Measurements from ENCODE around the gene PADI4.

Gene PADI4

DNA sequence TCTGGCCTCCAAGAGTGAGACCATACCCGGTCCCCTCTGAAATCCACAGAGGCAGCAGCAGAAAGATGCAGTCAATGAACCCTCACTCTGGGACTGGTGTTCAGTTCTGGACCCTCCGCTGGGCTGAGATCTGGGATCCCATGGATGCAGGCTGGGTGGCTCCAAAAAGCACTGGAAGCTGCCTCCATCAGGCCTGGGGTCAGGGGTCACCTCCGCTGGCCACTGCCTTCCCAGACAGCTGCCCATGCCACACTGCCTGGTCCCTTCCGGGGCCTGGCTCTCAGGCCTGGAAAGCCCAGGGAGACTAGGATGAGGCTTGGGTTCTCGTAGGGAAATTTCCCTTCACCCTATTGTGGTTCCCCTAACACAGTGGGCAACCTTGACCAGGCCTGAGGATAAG, 21.4 kb upstream of the PADI4 start:
- no peak for DNase-seq (ENCODE audit: low read depth)

DNA sequence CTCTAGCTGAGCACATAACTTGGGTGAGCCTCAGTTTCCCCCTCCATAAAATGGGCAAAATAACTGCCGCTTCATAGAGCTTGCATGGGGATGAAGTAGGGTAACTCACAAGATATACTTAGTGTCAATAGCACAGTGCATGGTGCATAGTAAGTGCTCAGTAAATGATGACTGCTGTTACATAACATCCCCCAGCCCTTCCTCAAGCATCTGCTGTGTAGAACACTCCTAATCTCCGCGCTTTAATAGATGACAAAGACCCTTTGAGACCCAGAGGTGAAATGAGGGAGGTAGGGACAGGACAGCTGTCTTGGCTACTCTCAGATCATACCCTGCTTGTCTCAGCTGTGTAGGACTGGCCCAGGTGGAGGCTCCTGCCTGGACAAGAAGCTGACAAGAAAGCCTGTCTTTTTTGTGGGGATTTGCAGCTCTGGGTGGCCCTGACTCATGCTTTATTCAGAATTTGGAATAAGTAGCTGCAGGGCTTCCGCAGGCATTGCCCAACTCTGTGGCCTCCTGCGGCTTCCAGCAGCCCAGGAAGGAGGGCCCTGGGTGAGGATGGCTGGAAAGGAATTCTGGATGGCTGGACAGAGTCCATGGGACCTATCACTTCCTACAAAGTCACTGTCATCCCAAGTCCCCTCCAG, 20.7 kb upstream of the PADI4 start:
- no peak for DNase-seq (ENCODE audit: low read depth)

DNA sequence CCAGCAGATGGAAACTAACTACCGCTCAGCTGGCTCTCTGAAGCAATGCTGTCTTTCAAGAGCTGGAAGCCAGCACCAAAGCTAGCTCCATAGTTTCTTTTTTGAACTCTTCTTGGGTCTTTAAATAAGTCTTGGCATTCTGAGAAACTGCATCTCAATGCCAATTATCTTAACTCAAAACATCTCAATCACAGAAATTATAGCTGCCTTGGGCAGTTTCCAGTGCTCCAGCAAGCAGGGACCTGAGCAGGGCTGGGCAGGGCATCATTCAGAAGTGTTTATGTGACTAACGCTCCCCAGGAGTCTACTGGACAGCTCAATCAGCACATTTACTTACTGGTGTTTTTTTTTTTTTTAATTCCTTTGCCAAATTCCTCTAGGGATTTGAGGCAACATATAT, 18.3 kb upstream of the PADI4 start:
- DNase-seq (ENCODE audit: low read depth) = no peak

DNA sequence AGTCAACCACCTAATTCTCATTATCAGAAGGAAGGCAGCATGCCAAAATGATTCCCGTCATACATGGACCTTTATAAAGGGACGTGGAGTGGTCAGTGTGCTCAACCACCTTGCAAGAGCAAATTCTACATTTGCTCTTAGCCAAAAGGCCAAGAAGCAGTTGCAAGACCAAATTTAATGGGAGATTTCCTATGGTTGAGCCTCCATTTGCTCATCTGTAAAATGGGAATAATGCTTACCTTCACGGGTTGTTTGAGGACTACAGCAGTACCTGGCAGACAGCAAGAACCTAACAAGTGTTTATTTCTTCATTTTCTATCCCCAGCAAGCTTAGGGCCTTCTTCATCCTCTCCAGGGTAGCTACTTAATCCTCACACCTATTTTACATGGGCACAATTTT, 17.4 kb upstream of the PADI4 start:
- no peak for DNase-seq (ENCODE audit: low read depth)

DNA sequence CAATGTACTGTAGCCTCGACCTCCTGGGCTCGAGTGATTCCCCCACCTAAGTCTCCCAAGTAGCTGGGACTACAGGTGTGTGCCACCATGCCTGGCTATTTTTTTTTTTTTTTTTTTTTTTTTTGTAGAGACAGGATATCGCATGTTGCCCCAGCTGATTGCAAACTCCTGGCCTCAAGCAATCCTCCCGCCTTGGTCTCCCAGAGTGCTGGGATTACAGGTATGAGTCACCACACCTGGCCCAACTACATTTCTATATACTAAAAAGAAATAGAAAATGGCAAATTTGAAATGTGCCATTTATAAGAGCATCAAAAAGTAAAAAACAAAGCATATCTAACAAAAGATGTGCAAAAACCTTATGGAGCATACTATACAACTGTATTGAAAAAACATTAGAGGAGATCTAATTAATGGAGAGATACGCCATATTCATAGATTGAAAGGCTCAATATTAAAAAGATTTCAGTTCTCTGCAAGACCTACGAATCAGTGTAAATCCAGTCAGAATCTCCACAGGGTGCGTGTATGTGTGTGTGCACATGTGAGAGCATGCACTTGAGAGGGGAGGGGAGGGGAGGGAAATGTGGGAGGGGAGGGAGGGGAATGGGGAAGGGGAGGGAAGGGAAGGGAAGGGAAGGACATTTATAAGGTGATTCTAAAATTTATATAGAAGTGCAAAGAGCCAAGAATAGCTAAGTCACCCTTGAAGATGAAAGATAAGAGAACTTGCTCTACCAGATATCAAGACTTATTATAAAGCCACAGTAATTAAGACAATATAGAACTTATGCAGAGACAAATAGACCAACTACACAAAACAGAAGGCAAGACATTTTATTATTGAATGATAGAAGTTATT, 15.5 kb upstream of the PADI4 start:
- no peak for DNase-seq (ENCODE audit: low read depth)

DNA sequence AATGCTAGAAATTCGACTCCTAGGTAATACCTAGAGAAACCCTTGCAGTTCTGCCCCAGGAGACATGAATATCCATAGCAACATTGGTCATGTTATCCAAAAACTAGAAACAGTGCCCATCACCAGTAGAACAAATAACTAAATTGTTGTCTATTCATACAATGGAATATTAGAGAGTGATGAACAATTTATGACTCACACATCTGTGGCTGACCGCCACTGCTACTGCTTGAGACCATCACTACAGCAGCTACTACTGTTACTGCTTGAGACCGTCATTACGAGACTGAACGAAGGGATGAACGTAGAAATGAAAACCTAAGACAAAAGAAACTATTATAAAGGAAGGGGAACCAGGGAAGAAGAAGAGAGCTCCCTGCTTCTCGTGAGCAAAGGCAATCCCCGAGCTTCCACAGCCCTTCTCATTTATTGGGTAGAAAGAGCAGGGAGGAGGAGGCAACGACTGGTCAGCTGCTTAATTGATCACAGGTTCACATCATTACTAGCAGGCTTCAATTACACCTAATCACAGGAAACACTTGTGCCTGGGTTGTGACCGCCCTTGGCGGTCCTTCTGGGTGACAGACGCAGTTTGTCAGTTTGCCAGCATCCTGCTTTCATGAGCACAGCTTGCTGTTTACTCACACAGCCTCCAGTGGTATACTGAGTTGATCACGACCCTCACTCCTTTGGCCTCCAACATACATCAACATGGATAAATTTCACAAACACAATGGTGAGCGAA, 14.1 kb upstream of the PADI4 start:
- DNase-seq (ENCODE audit: low read depth) = no peak

DNA sequence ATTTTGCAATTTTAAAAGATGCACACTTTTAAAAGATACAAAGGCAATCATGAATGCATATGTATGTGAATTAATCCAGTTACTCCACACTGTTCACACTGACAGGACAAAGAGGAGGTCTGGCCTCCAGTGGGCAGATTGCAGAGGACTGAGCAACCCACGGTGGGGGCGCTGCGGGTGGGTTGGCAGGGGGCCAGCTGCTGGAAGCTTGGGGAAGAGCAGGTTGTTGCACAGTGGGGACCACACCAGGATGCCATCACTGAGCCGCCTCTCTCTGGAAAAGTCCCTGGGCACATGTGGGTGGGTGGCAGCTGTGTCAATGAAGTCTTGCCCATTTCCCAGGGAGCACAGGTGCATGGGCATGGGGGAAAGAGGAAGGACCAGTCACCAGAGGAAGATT, 12.7 kb upstream of the PADI4 start:
- no peak for DNase-seq (ENCODE audit: low read depth)

DNA sequence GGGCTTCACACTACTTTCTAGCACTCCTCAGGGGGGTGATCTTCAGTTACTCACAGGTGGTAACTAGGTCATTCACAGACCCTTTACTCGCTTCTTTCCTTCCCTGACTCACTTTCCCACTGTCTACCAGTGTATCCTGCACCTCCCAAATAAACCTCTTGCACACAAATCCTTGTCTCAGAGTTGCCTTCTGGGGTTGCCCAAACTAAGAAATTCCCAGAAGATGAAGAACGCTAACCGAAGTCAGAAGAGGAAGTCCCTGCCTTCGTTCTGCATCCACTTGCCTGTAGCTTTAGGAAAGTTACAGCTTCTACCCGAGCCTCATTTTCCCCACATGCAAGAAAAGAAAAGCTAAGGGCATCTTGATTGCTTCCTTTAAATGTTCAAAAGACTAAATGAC, 11.9 kb upstream of the PADI4 start:
- no peak for DNase-seq (ENCODE audit: low read depth)

DNA sequence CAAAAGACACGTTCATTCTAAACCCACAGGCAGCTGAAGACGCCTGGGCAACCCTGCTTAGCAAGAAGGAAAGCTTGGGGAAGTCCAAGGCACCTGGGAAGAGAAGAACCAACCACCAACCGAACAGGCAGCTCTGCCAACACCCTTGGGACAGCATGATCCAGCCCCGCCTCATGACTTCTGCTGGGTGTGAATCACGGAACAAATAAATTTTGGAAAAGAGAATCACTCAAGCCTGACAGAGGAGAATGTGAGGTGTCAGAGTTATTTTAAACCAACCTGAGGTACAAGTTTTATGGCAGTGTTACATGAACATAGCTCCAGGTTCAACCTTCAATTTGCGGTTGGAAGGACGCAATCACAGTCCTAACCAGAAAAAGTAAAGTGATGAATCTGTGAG, 10.0 kb upstream of the PADI4 start:
- no peak for DNase-seq (ENCODE audit: low read depth)

DNA sequence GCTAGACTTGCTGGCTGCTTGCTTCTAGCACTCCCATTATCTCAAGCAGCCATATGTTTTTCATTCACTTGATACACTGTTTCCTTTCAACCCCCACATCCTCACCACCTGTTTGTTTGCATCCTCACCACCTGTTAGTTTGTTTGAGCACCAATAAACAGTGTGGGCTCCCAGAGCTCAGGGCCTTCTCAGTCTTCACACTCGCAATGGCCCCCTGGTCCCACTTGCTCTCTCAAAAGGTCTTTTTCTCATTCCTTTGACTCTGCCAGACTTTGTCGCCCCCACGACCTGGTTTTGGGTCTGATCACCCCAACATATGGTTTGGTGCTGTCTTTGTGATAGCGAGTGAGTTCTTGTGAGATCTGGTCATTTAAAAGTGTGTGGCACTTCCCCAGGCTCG, 6.2 kb upstream of the PADI4 start:
- no peak for DNase-seq (ENCODE audit: low read depth)

DNA sequence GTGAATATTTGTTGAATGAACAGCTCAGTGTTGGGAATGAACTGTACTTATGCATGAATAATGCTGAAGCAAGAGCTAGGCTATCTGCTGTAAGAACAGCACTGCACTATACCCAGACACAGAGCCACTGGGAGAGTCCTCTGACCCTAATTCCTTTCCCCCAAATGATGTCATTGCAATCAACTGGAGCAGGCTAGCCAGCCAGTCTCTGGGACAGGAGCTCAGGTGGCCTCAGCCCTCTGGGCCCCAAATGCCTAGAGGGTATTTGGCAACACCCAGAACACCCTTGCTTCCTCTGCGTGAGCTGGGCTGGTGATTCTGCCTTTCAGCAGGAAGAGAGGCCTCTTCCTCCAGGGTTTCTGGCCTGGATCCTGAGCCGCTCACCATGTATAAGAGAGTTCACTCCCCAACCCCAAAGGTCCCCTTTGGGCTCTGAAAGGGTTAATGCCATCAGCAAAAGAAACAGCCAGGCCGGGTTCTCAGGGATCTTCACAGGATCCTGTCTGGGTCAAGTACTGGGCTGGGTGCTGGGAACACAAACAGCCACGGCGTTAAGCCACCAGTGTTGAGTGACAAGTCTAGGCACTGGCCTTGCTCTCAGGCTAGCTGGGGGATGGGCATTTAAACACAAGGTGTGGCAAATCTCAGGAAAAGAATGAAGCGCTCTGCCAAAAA, 3.7 kb upstream of the PADI4 start:
- DNase-seq (ENCODE audit: low read depth) = no peak

DNA sequence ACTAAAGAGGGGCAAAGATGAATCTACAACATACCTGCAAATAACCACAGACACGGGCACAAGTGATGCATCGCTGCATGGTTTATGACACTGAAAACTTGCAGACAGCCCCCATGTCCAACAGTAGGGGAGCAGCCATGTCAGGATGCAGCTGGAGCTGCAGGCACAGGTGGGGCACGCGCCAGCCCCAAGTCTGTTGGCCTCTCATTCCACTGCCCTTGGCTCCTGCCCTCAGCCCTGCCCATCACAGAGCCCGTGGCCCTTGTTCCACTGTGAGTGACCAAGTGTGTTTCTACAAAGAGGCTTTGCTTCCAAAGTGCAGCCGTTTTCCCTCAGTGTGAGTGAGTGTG, 3.2 kb upstream of the PADI4 start:
- DNase-seq (ENCODE audit: low read depth) = no peak

DNA sequence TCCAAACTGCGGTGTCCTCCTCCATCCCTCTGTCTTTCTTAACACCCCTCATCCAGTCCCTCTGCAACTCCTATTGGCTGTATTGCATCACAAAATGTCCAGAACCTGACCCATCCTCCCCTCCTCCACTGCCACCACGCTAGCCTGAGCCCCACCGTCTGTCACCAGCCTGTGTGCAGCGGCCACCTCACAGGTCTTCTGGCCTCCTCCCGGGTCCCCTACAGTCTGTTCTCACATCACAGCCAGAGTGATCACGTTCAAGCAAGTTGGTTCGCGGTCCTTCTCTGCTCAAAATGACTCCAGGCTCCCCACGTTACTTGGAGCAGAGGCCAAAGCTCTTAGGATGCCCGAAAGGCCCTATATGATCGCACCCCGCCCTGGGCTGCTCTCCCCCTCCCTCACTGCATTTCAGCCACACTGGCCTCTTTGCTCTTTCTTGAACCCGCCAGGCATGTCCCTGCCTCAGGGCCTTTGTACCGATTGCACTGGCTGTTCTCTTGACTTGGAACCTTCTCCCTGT, 2.4 kb upstream of the PADI4 start:
- no peak for DNase-seq (ENCODE audit: low read depth)

DNA sequence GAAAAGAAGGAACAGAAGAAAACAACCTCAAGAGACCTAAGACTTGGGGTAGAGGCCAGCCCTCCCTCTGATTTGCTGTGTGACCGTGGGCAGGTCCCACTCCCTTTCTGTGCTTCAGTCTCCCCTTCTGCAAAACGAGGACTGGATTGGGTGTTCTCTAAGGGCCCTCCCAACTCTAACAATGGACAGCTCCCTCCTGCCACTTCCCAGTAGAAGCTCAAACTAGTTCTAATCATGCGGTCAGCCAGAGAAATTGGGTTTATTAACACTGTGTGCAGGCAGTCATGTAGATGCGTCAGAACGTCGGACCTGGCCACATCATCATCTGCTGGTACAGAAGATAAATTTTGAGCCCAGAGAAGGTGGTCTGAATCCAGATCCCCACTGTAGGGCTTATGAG, 1.6 kb upstream of the PADI4 start:
- no peak for DNase-seq (ENCODE audit: low read depth)

DNA sequence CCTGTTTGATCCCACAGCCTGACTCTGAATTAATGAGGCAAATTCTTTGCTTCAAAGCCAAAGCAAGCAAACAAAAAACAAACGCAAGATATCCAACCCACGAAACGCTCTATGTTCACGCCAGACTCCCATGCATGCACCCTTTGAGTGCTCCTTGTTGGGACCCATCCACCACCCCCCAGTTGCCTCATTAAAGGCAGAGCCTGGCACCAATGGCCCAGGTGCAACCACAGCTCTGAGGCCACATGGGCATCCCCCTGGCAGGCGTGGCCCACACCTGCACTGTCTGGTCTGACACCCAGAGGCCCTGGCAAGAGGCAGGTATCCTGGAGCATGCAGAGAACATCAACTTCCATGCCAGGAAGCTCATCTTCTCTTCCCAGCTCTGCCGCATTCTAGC, 1.1 kb upstream of the PADI4 start:
- no peak for DNase-seq (ENCODE audit: low read depth)

DNA sequence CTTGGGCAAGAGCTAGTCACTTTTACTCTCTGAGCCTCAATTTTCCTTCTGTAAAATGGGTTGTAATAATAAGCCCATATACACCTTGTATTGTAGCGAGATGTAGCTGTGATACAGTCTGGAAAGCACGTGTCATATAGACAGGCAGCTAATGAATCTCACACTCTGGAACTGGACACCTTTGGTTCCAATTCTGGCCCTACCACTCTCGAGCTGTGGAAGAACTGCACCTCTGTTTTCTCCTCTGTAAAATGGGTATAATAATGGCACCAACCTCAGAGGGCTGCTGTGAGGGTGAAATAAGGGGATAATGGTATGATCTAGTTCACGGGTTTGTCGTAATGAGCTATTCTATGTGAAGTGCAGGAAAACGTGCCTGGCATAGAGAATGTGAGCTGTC, 668 bp upstream of the PADI4 start:
- no peak for DNase-seq (ENCODE audit: low read depth)

DNA sequence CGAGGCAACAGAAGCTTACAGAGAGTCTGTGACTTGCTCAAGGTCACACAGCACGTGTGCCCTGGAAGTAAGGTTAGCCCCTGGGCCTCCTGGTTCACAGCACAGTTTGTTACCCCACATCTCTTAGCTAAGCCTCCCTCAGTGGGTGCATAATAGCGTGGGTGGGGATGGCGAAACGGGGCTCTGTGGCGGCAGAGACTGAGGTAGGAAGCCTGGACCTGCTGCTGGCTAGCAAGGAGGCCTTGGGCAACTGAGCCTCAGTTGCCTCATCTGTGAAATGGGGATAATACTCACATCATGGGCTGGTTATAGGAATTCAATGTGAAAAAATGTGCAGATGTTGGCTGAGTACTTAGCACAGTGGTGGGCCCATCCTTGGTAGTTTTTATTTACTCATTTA, 596 bp downstream of the PADI4 start:
- no peak for DNase-seq (ENCODE audit: low read depth)

DNA sequence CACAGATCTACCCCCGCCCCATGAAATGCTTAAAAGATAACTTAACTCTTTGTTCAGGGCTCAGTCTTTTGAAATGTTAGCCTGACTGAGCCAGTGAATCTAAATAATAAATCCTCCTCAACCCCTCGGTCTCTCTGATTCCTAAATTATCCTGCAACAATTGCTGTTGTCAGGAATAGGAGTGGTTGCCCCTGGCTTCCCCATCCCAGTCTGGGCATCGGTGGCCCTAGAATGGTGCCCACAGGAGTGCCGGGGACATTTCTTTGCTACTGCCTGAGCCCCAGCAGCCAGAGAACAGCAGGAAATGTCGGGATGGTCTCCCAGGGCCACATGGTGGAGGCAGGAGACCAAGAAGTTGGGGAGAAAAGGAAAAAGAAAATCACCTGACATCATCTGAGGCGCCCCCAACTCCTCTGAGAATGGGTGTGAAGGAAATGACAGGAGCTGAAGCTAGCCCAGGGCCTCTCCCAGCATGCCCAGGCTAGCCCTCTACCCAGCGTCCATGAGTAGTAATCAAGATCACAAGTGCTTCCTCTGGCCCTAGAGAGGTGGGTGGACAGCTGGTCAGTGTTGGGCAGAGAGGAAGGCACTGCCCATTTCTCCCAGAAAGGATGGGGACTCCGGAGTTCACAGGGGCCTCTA, 1.6 kb downstream of the PADI4 start:
- DNase-seq (ENCODE audit: low read depth) = no peak

DNA sequence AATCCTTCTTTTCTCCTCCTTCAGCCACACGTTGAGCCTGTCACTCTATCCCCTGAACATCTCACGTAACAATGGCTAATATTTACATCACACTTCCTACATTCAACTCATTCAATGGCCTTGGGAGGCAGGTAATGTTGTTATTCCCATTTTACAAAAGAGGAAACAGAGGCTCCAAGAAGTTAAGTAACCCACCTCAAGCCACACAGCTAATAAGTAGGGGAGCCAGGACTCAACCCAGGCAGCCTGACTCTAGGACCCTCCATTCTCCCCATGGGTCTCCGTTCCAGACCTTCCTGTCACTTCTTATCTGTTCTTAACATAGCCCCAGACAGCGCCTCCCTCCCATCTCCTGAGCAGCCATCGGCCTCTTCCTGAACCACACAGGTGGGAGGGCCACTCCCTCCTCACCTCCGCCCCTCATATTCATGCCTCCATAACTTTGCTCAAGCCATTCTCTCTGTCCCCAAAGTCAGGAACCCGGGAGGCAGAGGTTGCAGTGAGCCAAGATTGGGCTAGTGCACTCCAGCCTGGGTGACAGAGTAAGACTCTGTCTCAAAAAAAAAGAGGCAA, 2.2 kb downstream of the PADI4 start:
- DNase-seq (ENCODE audit: low read depth) = no peak

DNA sequence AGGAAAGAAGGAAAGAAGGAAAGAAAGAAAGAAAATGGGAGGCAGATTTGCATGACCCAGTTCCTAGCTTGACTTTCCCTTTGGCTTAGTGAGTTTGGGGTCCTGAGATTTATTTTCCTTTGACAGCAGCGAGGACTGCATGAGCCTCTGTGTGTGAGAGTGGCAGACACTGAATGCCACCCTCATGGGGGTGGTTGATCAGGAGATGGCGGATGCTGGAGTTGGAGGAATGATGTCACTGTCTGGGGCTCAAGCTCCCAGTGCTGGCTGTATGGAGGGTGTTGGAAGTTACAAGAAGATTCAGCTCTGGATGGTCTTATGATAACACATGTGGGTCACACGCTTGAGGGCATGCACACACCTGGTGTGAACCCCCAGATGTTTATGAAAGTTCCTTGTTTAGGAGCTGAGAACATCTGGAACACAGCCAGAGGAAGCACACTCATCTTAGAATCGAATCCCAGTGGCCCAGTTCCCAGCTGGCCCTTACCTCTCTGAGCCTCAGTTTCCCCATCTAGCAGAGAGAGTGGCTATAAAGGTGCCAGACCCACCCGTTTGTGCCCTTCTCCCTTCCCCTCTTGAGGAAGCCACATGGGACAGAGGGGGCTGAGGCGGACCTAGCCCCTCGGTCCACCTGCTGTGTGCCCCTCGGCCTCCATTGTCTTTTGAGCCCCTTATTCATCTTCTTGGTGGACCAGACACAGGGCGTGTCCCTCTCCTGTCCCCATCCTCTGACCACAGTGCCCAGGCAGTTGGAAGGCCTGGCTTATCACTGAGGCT, 5.7 kb downstream of the PADI4 start:
- no peak for DNase-seq (ENCODE audit: low read depth)

DNA sequence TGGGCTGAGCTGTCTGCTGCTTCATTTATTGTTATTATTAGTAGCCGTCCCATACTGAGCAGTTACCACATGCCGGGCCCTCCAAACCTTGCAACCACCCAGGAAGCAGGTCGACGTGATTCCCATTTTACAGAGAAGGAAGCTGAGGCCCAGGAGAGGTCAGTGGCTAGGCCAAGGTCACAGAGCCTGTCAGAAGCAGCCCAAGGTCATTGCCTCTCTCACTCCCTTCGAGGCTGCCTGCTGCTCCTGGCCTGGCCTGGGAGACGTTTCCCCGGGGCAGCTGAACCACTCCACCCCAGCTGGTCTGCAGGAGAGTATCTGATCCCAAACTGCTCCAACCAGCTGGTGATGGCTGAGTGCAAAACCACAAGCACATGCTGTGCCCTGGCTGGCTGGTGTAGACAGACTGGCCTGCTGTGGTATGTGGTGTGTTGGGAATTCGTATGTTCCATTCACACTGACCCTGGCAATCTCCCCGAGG, 6.5 kb downstream of the PADI4 start:
- no peak for DNase-seq (ENCODE audit: low read depth)
